GM12873 (cell line): ENCODE data around the gene METTL25B.

Source experiments
- TF ChIP-seq, protein P1 (sequence below): IDR thresholded peaks from 2 replicates; pipeline ENCODE4 v1.5.1; 2012; ENCODE audit warnings: low read depth, mild to moderate bottlenecking, moderate library complexity, low read length, control low read depth; ENCODE audit not compliant: insufficient read depth; ENCODE audit errors: missing control alignments

METTL25B gene

DNA sequence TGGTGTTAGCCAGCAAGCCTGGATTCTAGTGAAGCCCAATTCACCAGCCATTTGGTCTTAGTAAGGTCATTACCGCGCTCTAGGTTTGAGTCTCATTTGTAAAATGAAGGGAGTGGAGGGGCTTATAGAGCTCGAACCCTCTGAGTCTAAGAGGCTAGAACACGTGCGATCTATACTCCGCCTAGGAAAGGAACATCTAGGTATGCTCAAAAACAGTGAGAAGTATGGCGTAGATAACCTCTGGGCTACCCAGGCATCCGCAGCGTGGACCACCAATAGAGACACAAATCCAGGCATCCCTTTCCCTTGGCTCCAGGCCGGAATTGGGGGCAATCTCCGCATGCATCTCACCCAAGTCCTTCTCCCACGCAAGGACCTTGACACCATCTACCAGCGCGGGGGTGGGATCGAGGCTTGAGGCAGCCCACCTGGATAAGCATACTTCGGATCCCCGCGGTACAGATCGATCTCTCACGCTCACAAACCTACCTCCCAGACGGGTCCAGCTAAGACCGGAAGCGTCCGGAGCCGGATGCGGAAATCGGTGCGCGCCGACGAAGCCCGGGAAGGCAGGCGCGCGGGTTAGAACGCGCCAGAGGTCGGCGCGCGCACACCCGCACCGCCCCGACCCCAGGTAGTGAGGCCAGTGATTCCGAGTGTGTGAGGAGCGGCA lies at the start of gene METTL25B:
TSS of gene METTL25B (plus strand) at position 544 of the 673 bp plus-strand sequence. CDS start 636 bp downstream, outside the sequence.
- TF ChIP-seq, protein P1, sequence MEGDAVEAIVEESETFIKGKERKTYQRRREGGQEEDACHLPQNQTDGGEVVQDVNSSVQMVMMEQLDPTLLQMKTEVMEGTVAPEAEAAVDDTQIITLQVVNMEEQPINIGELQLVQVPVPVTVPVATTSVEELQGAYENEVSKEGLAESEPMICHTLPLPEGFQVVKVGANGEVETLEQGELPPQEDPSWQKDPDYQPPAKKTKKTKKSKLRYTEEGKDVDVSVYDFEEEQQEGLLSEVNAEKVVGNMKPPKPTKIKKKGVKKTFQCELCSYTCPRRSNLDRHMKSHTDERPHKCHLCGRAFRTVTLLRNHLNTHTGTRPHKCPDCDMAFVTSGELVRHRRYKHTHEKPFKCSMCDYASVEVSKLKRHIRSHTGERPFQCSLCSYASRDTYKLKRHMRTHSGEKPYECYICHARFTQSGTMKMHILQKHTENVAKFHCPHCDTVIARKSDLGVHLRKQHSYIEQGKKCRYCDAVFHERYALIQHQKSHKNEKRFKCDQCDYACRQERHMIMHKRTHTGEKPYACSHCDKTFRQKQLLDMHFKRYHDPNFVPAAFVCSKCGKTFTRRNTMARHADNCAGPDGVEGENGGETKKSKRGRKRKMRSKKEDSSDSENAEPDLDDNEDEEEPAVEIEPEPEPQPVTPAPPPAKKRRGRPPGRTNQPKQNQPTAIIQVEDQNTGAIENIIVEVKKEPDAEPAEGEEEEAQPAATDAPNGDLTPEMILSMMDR, result no peak

DNA sequence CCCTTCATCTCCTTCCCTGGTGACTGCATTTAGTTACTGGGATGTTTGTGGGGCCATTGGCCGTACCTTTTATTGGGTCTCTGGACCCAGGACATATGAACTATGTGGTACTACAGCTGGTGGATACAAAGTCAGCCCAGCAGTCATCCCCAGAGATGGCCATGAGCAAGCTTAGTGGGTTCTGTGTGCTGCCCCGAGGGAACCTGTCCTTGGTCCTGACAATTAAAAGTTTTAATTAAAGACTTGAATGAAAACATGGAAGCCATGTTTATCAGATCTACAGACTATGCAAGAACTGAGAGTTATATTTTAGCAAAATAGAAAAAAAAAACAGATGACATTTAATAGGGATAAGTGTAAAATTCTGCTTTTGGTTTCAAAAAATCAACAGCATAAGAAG lies 48.2 kb upstream of the METTL25B start:
- TF ChIP-seq, protein P1, result no peak

DNA sequence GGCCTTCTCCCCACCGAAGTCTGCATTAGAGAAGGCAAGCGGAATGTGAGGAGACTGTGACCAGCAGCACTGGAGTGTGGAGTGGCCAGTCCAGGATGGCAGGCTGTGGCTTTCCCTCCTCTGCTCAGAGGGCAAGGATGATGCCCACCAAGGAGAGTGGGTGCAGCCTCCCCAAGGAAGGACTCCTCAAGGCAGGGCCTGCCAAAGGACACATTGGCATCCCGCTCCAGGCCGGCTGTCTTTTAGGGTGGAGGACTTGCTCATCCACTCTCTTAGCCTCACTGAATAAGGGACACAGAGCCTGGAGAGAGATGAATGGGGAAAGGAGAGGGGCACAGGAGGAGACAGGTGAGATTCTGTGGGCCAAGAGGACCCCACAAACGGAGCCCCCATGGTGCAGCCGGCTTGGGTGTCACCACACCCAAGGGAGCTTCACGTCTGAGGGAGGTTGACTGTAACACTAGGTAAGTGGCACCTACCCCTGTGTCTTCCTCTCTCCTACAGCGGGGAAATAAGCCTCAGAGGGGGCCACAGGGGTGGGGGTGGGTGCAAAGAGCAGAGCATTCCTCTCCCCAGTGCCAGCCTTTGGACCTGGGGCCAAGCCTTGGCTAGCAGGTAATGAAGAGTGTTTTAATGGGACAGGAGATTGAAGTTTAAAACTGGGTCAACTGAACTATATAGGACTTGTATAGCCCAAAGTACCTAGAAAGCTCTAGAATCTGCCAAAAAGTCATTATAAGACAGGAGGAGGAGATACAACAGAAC lies 46.9 kb upstream of the METTL25B start:
- TF ChIP-seq, protein P1, result no peak

DNA sequence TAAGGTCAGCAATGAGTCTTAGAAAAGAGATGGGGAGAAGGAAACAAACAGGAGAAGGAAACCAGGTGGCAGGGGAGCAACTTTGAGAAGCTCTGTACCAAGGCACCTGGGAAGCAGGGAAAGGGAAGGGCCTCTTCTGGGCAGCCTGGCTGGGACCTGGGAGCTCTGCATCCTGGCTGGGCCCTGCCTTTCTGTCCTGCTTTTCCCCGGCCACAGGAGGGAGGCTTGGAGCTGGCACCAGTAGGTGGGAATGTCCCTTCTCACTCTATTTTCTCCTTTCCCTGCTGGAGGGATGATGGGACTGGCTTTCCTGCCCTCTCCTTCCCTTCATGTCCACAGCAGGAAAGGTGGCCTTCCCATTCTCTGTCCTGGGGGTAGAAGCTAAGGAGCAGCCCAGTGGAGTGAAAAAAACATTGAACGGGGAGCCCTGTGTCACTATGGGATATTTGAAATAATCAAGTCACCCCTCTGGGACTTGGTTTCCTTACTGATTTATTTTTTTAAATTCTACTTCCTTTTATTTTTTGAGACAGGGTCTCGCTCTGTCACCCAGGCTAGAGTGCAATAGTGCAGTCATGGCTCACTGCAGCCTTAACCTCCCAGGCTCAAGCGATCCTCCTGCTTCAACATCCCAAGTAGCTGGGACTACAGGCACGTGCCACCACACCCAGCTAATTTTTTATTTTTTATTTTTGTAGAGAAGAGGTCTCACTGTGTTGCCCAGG lies 45.9 kb upstream of the METTL25B start:
- TF ChIP-seq, protein P1, result no peak

DNA sequence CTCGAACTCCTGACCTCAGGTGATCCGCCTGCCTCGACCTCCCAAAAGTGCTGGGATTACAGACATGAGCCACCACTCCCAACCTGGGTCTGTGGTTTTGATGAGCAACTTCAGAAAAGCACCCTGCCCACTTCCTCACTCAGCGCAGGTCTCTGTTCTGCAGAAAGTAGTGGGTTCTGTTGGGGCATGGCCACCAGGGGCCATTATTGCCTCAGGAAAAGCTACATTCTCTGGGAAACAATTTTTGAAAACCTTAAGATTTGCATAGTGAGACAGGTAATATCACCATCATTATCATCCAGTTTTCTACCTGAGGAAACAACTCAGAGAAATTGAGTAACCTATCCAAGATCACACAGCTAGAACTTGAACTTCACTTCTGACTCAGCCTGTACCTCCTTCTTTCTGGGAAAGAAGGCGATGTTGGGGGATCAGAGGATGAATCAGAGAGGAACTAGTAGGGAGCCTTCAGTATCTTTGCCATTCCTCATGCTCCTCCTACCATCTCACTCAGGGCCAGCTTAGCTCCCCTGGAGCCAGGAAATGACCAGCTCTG lies 44.0 kb upstream of the METTL25B start:
- TF ChIP-seq, protein P1, result peak; percentile 31

DNA sequence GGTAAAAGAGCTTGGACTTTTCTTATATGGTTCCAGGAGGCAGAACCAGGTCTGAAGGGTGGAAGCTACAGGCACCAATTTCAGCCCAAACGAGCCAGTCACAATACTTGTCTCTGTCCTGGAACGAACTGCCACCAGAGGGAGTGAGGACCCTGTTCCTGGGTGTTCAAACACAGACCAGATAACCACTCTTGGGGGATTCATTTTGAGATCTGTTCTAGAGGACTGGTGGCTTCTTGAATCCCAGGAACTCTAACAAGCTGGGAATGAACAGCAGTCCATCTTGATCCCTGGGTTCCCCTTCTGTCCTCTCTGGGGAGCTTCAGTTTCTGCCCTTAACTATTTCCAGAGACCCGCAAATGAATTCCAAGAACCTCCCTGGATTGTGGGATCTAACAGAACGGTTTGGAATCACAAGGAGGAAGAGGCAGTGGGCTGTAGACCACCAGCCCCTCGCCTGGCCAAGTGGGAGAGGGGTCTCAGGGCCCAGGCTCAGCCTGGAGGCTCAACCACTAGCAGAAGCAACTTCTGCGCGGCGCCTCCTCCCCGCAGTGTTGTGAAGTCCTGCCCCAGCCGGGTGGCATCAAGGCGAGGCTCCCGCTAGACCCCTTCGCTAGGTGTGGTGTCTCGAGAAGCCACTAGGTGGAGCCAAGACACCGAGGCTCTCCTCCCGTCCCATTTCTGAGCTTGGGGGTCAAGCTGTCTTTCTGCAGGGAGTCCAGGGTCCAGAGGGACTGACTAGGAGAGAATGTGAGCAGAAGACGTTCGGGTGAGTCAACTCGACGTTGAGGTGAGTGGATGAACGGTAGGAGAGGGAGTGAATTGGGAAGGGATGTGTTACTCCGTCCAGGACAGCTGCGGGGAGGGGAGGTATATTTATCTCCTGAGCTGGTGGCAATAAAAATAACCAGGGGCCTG lies 39.0 kb upstream of the METTL25B start:
- TF ChIP-seq, protein P1, result peak; percentile 98
